ENCODE data around the gene ATF4.

DNA sequence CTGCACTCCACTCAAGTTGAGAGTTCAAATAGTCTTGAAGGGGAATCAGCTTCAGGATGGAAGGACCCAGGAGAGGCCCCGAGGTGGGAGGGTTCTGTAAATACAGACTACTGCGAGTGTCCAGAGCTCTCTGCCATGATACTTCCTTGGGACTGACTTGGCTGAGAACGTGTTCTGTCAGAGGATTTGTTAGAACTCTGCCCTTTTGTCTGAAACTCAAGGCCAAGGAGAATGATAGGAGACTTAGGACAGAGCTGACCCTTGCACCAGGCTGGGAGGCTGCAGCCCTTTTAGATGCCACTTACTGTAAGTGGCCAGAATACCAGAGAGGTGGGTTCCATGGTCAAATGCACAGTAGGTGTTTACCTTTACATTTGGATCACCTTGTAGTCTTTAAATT is 2.9 kb upstream of the ATF4 start:
- TF ChIP-seq, protein P1, sequence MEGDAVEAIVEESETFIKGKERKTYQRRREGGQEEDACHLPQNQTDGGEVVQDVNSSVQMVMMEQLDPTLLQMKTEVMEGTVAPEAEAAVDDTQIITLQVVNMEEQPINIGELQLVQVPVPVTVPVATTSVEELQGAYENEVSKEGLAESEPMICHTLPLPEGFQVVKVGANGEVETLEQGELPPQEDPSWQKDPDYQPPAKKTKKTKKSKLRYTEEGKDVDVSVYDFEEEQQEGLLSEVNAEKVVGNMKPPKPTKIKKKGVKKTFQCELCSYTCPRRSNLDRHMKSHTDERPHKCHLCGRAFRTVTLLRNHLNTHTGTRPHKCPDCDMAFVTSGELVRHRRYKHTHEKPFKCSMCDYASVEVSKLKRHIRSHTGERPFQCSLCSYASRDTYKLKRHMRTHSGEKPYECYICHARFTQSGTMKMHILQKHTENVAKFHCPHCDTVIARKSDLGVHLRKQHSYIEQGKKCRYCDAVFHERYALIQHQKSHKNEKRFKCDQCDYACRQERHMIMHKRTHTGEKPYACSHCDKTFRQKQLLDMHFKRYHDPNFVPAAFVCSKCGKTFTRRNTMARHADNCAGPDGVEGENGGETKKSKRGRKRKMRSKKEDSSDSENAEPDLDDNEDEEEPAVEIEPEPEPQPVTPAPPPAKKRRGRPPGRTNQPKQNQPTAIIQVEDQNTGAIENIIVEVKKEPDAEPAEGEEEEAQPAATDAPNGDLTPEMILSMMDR (IDR thresholded peaks at IDR 0.05), result no peak
- TF ChIP-seq POLR2A (IDR thresholded peaks at IDR 0.05), result no peak

Data from body of pancreas (tissue), 4 donors.